ENCODE results near the gene MCF2L. TPM values are rescaled to one million over a fixed set of nuclear protein-coding genes. Genes with fewer than 3 reads are reported as not detected.

Gene MCF2L
- total and polyA plus RNA-seq, 9 of the 15 experiments (the other 6 are each of a cell fraction or from before 2014, with no cell fraction given), result 0.05 to 0.25 (median 0.18) TPM; not detected in 5

DNA sequence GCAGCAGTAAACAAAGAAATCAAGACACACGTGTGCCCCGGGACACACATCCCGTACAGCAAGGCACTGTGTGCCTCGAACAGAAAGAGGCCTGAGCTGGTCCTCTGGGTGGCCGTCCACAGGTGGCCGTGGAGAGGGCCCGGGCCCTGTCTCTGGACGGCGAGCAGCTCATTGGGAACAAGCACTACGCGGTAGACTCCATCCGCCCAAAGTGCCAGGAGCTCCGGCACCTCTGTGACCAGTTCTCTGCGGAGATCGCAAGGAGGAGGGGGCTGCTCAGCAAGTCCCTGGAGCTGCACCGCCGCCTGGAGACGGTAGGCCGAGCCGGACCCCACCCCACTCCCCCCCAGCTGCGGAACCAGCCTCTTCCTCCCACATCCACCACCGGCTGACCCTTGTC is 105.9 kb downstream of the MCF2L start:
- no peak overlapping the region for H3K27ac ChIP-seq (ENCODE audit: extremely low read depth, low read depth, low read length)
- DNase-seq (ENCODE audit: extremely low read depth in 1 of 4, low spot score in 3 of 4) (no peak), ATAC-seq (no peak), FAIRE-seq (no peak)
- no peaks in the 10 kb centered on the region for H3K9me1 ChIP-seq (ENCODE audit: control insufficient read depth, insufficient read depth, low read length)
- H4K20me1 ChIP-seq (replicated peaks; ENCODE audit: control insufficient read depth, insufficient read depth, low read length), result no peaks in the 10 kb centered on the region
- TF ChIP-seq GABPA (tag; conservative IDR thresholded peaks at IDR 0.05; ENCODE audit: low read depth), result no peak
- TF ChIP-seq, protein P1, sequence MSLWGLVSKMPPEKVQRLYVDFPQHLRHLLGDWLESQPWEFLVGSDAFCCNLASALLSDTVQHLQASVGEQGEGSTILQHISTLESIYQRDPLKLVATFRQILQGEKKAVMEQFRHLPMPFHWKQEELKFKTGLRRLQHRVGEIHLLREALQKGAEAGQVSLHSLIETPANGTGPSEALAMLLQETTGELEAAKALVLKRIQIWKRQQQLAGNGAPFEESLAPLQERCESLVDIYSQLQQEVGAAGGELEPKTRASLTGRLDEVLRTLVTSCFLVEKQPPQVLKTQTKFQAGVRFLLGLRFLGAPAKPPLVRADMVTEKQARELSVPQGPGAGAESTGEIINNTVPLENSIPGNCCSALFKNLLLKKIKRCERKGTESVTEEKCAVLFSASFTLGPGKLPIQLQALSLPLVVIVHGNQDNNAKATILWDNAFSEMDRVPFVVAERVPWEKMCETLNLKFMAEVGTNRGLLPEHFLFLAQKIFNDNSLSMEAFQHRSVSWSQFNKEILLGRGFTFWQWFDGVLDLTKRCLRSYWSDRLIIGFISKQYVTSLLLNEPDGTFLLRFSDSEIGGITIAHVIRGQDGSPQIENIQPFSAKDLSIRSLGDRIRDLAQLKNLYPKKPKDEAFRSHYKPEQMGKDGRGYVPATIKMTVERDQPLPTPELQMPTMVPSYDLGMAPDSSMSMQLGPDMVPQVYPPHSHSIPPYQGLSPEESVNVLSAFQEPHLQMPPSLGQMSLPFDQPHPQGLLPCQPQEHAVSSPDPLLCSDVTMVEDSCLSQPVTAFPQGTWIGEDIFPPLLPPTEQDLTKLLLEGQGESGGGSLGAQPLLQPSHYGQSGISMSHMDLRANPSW (CRISPR knock-in tag; IDR thresholded peaks at IDR 0.05), result no peak
- no peak for TF ChIP-seq L3MBTL2 (IDR thresholded peaks at IDR 0.05)
- TF ChIP-seq, protein P2, sequence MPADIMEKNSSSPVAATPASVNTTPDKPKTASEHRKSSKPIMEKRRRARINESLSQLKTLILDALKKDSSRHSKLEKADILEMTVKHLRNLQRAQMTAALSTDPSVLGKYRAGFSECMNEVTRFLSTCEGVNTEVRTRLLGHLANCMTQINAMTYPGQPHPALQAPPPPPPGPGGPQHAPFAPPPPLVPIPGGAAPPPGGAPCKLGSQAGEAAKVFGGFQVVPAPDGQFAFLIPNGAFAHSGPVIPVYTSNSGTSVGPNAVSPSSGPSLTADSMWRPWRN (IDR thresholded peaks at IDR 0.05; ENCODE audit: low read depth), result no peak
- TF ChIP-seq MTA1 (IDR thresholded peaks at IDR 0.05; ENCODE audit: borderline replicate concordance), result no peak
- TF ChIP-seq, protein P3, sequence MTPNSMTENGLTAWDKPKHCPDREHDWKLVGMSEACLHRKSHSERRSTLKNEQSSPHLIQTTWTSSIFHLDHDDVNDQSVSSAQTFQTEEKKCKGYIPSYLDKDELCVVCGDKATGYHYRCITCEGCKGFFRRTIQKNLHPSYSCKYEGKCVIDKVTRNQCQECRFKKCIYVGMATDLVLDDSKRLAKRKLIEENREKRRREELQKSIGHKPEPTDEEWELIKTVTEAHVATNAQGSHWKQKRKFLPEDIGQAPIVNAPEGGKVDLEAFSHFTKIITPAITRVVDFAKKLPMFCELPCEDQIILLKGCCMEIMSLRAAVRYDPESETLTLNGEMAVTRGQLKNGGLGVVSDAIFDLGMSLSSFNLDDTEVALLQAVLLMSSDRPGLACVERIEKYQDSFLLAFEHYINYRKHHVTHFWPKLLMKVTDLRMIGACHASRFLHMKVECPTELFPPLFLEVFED (CRISPR knock-in tag; conservative IDR thresholded peaks at IDR 0.05), result no peak
- TF ChIP-seq BMI1 (IDR thresholded peaks at IDR 0.05; ENCODE audit: low read length), result no peak
- TF ChIP-seq SMC3 (conservative IDR thresholded peaks at IDR 0.05; ENCODE audit: insufficient read depth, low read depth, low read length), result no peak
- peaks cover 5 to 64% of the 10 kb centered on the region in 2 experiments for H3K27me3 ChIP-seq (ENCODE audit: control insufficient read depth in 2 of 2, insufficient read depth in 2 of 2, low read length in 2 of 2)
- ChIA-PET CTCF (ENCODE audit: low intra/inter-chr PET ratio) (no interaction called here), POLR2A (no interaction called here)
- in situ Hi-C loops (cut with MboI) (no loop called here), intact Hi-C loops (cut with micrococcal nuclease) (no loop called here)
- H3K4me3 ChIP-seq, result no peak overlapping the region
- no peak overlapping the region for H3K4me2 ChIP-seq (ENCODE audit: insufficient read depth, low read length)
- no peak overlapping the region for H2AFZ ChIP-seq (ENCODE audit: low read depth, low read length)
- H3K9me3 ChIP-seq (replicated peaks; ENCODE audit: control insufficient read depth, insufficient read depth, low read depth, low read length), result no peaks in the 10 kb centered on the region
- H3K36me3 ChIP-seq (ENCODE audit: control insufficient read depth, insufficient read depth, low read length), result no peaks in the 10 kb centered on the region
- BruUV-seq (replicated peaks), result no TSS peak
- H3K4me1 ChIP-seq (replicated peaks in 1 of 2; ENCODE audit: control insufficient read depth in 2 of 2, insufficient read depth in 2 of 2, low read length in 2 of 2), result peaks cover 0 to 23% of the 10 kb centered on the region in 2 experiments; a peak in 1 of 5 replicates
- H3K9ac ChIP-seq (ENCODE audit: insufficient read depth in 1 of 2, low read depth in 2 of 2, low read length in 2 of 2), result no peak overlapping the region
- WGBS (ENCODE audit: insufficient coverage, low coverage, missing lambda C conversion rate), result 21% methylated on average over 14 of the region's 22 CpGs
- H3K79me2 ChIP-seq (ENCODE audit: control insufficient read depth, insufficient read depth, low read length), result no peaks in the 10 kb centered on the region

Measured in K562 (cell line).